Measurements from ENCODE around the gene HPCAL1.

Gene HPCAL1

DNA sequence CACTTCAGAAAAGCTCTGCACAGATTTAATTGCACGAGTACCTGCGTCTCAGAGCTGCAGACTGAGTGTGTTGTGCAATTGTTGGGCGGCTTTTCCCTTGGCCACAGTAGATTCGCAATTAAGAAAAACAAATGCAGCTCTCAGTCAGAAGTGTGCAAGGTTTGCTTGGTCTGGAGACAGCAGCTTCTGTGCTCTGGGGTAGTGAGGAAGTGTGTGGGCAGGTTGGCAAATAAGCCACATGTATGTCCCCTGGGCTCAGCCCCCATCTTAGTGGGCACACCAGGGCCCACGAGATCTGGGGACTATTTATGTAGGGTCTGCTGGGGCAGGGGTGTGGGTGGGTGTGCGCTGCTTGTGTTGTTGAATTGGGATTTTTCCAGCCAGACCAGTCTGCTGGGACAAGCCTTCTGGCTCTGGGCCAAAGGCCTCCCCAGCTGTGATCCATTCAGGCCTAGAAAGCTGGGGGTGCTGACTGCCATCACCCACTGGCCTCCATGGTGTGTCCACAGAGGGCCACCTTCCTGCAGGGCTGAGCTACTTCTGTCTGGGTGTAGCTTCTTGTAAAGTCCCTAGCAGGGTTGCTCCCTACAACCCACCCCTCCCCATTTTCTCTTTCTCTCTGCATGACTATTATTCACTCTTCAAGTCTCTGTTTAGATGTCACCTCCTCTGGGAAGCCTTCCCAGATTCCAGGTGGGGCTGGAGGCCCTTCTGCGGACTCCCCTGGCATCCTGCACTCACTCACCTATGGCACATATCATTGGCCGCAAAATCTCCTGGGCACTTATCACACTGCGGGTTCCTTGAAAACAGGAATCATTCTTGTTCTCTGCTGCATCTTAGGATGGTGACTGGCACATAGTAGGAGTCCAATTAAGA, 77.6 kb downstream of the HPCAL1 start:
- DNase-seq (ENCODE audit: low spot score) (no peak), ATAC-seq (ENCODE audit: low read depth) (no peak)
- H3K4me3 ChIP-seq (ENCODE audit: severe bottlenecking), result no peak overlapping the region
- H3K27me3 ChIP-seq (ENCODE audit: insufficient read depth, poor library complexity, severe bottlenecking), result no peaks in the 10 kb centered on the region
- H3K27ac ChIP-seq (ENCODE audit: poor library complexity, severe bottlenecking), result no peak overlapping the region
- no peaks in the 10 kb centered on the region for H3K36me3 ChIP-seq (ENCODE audit: low read depth)
- TF ChIP-seq, protein P1, sequence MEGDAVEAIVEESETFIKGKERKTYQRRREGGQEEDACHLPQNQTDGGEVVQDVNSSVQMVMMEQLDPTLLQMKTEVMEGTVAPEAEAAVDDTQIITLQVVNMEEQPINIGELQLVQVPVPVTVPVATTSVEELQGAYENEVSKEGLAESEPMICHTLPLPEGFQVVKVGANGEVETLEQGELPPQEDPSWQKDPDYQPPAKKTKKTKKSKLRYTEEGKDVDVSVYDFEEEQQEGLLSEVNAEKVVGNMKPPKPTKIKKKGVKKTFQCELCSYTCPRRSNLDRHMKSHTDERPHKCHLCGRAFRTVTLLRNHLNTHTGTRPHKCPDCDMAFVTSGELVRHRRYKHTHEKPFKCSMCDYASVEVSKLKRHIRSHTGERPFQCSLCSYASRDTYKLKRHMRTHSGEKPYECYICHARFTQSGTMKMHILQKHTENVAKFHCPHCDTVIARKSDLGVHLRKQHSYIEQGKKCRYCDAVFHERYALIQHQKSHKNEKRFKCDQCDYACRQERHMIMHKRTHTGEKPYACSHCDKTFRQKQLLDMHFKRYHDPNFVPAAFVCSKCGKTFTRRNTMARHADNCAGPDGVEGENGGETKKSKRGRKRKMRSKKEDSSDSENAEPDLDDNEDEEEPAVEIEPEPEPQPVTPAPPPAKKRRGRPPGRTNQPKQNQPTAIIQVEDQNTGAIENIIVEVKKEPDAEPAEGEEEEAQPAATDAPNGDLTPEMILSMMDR (IDR thresholded peaks at IDR 0.05; ENCODE audit: poor library complexity, severe bottlenecking), result no peak
- no peaks in the 10 kb centered on the region for H3K9me3 ChIP-seq (ENCODE audit: severe bottlenecking)
- H3K4me1 ChIP-seq (ENCODE audit: insufficient read depth, poor library complexity, severe bottlenecking), result no peaks in the 10 kb centered on the region

DNA sequence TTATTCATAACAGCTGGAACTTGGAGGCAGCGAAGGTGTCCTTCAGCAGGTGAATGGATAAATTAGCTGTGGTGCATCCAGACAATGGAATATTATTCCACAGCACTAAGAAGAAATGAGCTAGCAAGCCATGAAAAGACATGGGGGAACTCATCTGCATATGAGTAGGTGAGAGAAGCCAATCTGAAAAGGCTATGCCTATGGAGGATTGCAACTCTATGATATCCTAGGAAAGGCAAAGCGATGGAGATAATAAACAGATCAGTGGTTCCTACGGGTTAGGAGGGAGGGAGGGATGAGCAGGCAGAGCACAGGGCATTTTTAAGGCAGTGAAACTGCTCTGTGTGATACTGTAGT, 79.3 kb downstream of the HPCAL1 start:
- no peak overlapping the region for H3K4me3 ChIP-seq (ENCODE audit: severe bottlenecking)
- ATAC-seq (ENCODE audit: low read depth), result no peak
- no peaks in the 10 kb centered on the region for H3K9me3 ChIP-seq (ENCODE audit: severe bottlenecking)
- H3K27ac ChIP-seq (ENCODE audit: poor library complexity, severe bottlenecking), result no peak overlapping the region
- no peaks in the 10 kb centered on the region for H3K36me3 ChIP-seq (ENCODE audit: low read depth)
- H3K4me1 ChIP-seq (ENCODE audit: insufficient read depth, poor library complexity, severe bottlenecking), result peaks cover 8% of the 10 kb centered on the region
- no peak for DNase-seq (ENCODE audit: low spot score)
- no peaks in the 10 kb centered on the region for H3K27me3 ChIP-seq (ENCODE audit: insufficient read depth, poor library complexity, severe bottlenecking)
- TF ChIP-seq, protein P1 (IDR thresholded peaks at IDR 0.05; ENCODE audit: poor library complexity, severe bottlenecking), result no peak

DNA sequence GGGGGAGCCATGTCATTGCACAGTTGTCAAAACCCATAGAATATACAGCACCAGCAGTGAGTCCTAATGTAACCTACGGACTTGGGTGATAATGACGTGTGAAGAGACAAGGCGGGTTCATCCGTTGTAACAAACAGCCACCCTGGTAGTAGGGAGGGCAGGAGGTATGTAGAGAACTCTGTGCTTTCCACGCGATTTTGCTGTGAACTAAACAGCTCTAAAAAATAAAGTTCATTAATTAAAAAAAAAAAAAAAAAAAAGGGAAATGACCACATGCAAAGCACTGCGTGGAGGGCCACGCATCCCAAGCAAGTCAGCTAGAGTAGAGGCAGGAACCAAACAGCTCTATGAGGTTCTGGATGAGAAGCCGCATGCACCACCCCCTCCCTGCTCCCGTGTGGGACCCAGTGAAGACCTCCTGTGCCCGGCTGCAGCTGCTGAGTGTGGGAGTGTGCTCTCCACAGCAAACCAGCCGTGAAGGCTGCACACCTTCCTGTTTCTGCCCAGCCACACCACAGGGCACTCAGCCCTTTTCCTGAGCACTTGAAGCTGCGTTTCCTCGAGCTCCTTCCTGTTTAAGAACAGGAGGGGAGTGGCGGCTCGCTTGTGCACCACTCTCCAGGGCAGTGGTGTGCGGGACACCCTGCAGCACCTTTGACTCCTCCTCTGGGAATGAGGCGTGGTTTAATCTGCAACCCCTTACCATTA, 79.8 kb downstream of the HPCAL1 start:
- no peak overlapping the region for H3K27ac ChIP-seq (ENCODE audit: poor library complexity, severe bottlenecking)
- ATAC-seq (ENCODE audit: low read depth), result no peak
- H3K9me3 ChIP-seq (ENCODE audit: severe bottlenecking), result no peaks in the 10 kb centered on the region
- H3K4me1 ChIP-seq (ENCODE audit: insufficient read depth, poor library complexity, severe bottlenecking), result peaks cover 8% of the 10 kb centered on the region
- DNase-seq (ENCODE audit: low spot score), result no peak
- TF ChIP-seq, protein P1 (IDR thresholded peaks at IDR 0.05; ENCODE audit: poor library complexity, severe bottlenecking), result no peak
- no peaks in the 10 kb centered on the region for H3K36me3 ChIP-seq (ENCODE audit: low read depth)
- H3K4me3 ChIP-seq (ENCODE audit: severe bottlenecking), result no peak overlapping the region
- no peaks in the 10 kb centered on the region for H3K27me3 ChIP-seq (ENCODE audit: insufficient read depth, poor library complexity, severe bottlenecking)

DNA sequence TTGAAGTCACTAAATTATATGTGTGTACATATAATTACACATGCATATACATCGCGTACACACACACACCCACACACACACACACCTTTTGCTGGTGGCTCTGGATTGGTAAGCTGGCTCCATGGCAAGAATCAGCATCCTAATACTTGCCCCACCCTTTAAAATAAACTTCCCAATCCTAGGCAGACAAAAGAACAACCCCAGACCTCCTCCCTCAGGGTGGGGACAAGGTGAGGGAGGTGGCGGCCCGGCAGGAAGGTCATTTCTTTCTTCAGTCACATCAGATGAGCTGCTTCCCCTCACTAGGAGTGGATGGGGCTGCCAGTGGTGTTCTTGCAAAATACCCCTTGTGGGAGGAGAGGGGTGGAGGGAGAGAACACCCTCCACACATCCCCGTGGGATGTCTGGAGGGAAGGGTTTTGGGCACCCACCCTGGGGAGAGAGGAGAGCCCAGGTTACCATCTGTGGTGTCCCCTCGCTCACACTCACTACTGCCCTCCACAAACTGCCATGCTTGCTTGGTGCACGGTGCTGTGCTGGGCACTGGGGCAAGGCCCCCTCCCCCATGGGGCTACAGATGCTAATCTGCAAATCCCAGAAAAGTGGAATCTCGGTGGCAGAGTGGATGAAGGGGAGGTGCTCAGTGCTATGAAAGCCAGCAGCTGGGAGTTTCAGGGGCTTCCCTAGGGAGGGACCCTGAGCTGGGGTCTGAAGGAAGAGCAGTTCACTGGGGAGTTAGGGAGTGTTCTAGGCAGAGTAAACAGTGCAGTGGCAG, 81.4 kb downstream of the HPCAL1 start:
- no peak for DNase-seq (ENCODE audit: low spot score)
- Histone ChIP-seq H3K36me3 (ENCODE audit: low read depth) (no peaks in the 10 kb centered on the region), H3K9me3 (ENCODE audit: severe bottlenecking) (no peaks in the 10 kb centered on the region), H3K27ac (ENCODE audit: poor library complexity, severe bottlenecking) (no peak overlapping the region), H3K27me3 (ENCODE audit: insufficient read depth, poor library complexity, severe bottlenecking) (no peaks in the 10 kb centered on the region), H3K4me1 (ENCODE audit: insufficient read depth, poor library complexity, severe bottlenecking) (peaks cover 8% of the 10 kb centered on the region), H3K4me3 (ENCODE audit: severe bottlenecking) (no peak overlapping the region)
- ATAC-seq (ENCODE audit: low read depth), result no peak
- TF ChIP-seq, protein P1 (IDR thresholded peaks at IDR 0.05; ENCODE audit: poor library complexity, severe bottlenecking), result no peak
